COLO829 (cell line): ENCODE data around the gene GPX8.

Experiments
- DNase-seq: peaks from one replicate; pipeline ENCODE4 v3.0.0; 2012; ENCODE audit warnings: low spot score

GPX8 gene, protein sequence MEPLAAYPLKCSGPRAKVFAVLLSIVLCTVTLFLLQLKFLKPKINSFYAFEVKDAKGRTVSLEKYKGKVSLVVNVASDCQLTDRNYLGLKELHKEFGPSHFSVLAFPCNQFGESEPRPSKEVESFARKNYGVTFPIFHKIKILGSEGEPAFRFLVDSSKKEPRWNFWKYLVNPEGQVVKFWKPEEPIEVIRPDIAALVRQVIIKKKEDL

DNA sequence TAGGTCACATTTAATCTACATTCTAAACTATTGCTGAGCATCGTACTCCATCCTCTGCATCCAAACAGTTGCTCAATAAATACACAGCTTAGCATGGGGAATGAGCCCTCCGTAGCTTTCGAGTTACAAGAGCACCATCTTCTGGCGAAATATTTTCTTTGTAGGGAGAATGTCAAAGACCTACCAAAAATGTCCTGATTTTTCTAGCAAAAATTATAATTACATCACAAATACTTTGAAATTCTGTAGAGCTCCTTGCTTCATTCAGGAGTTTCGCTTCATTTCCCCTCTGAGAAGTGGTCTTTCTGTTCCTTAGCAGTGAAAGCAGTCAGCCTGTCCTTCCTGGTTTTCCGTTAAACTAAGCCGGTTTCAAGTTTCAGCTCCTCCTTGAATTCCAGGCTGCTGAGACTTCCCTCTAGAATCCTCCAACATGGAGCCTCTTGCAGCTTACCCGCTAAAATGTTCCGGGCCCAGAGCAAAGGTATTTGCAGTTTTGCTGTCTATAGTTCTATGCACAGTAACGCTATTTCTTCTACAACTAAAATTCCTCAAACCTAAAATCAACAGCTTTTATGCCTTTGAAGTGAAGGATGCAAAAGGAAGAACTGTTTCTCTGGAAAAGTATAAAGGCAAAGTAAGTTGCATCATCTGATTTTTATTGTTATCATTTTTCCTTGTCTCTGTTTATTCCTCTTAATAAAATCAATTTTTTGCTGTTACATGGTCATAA is at the start of gene GPX8:
Gene GPX8 (plus strand): TSS at position 409 of the 730 bp plus-strand sequence. CDS start 22 bp downstream, at position 431.
- peak; percentile 67 for DNase-seq

DNA sequence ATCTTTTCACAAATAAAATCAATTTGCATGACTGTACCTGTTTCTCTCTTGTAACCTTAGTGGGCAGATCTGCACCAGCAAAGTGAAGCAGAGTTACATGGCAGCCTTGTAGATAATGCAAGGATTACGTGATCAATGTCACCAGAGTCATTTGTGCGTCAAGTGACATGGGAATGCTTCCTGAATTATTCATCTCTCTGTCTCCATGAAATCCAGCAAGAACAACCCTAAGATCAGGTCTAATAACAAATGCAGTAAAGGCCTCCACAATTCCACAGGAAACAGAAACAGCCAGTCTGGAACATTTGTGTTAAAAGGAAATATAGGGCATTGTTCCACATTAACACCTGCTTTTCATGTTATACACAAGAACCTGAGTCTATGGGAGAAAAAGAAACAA is 49.8 kb upstream of the GPX8 start:
- DNase-seq: no peak

DNA sequence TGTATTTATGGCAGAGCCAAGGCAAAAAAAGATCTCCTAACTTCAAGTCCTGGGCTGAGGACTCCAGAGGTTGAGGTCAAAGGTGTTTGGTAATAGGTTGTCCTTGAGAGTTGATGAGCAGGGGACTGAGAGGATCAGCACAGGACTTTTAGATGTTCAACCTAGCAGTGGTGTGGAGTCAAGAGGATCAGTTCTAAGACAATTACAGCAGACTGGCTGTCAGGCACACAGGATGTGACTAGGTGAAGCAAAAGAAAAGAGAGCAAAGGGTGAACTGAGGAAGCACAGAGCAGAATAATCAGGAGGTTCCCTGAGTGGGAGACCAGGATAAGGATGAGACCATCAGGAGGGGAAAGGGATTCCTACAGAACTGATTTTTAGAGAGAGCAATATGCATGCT is 46.6 kb upstream of the GPX8 start:
- DNase-seq: no peak

DNA sequence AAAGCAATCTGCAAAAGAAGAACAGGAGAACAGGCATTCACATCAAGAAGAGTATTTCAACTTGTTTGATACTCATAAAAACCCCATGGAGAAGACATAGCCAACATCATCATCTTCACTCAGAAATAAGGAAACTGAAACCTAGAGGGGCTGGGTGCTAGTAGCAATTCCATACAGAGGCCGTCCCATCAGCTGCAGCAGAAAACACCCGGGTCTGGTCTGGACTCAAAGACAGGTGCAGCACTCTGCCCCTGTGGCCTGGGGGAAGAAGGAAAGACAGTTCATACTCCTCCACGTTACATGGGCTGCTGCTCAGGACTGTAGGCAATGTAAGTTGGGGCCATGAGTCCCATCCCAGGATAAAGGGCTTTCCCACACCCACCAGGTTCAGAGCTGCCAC is 45.9 kb upstream of the GPX8 start:
- no peak for DNase-seq

DNA sequence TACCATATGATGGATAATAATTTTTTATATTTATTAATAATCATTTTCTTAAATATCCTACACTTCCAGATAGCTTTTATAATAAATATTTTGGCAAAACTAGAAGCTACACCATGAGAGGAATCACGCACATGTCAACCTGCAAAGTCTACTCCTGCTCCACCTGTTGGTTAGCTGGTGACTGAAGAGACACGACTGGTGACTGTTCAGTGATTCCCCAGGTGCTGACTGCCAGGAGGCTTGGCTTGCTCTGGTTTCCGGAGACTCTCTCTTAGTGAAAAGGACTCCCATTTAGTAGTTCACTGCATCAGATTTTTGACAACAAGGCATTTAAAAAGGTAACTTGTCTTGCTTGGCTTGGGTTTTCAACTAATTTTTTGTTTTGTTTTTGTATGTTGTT is 36.6 kb upstream of the GPX8 start:
- DNase-seq: no peak

DNA sequence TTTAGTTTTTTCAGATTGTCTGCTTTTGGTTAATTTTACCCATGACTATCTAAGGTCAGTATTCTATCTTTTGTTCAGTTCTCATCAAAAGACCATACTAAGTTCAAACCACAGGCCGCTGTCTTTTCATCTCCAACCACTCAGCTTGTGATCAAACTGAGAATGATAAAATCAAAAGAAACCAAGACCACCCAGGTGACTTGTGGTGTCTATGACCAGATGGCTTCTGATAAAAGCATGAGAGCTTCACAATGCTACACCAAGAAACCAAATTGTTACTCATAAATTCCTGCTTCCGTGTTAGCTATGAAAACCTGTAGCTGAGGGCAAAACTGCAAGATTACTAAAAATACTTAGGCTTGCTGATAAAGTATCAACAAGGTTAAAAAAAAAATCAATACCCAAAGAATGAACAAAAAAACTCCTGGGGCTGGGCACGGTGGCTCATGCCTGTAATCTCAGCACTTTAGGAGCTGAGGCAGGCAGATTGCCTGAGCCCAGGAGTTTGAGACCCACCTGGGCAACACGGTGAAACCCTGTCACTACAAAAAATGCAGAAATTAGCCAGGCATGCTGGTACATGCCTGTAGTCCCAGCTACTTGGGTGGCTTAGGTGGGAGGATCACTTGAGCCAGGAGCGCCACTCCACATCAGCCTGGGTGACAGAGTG is 25.8 kb upstream of the GPX8 start:
- no peak for DNase-seq

DNA sequence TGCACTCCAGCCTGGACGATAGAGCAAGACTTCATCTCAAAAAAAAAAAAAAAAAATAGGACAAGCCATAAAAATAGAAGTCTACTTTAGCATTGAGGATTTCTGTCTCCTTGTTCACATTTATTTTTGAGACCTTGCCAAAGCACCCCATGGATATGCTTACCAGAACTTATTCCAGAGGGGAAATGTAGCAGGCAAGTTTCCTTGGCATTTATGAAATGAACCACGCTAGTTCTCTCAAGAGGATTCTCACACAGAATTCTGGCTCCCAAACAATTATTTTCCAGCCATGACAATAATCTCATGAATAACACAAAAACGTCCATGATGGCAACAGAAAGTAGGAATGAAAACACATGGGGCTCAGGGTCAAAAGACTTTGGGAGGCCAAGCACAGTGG is 23.4 kb upstream of the GPX8 start:
- DNase-seq: no peak

DNA sequence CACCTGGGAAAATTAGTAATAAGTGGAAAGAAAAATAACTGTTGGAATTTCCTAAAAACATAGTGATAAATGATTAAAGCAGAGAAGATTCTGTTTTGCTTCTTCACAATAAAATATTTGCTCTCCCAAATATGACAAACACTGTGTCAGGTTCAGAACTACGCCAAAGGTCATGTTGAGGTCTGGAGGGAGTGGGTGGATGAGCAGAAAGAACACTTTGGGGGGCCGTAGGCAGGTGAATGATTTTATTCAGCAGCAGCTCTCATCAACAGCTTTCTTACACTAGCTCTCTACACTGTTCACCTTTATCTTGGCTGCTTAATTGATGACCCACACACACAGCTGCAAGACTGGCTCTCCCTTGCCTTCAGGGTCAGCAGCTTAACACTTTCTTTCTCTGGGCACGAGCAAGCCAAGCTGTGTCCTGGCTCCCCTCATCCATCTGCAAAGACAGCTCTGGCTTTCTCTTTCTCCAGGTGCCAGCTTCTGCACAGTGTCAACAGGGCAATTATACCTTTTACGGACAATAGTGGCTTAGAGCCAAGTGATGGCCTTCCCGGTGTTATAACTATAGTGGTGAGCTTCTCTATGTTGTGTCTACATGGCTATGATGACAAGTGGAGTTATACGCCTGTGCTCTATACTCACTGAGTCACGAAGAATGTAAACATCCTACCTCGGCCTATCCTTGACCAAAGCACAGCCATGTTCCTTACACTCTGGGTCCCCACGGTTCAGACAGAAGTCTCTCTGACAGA is 18.9 kb upstream of the GPX8 start:
- no peak for DNase-seq

DNA sequence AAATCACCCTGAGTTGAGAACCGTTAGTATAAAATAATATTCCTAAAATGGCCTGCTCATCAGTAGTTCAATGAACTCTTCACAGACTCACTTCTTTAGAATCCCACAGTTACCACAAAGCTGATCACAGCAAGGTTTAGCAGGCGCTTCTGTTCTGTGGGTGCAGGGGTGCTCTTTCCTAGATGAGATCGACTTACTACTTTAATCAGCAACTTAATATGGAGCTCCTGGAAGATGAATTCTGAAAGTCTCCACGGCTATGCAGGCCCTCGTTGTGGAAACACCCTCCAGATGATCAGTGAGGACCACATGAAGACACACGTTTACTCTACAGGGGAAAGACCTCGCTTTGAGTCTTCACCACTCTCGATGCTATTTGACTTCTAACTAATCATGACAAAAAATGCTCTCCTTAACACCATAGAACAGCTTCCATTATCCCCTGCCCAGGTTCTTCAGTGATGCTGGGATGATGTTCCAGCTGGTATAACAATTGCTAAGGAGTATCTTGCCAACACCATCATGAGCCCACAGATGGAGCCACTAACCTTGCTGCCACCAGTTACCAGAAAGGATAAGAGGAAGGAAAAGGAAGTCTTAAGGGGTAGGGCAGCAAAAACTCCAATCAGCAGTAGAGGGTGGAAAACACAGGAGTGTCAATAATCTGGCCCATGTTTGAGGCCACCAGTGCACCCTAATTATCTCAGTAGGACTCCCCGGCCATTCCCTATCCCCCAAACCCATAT is 17.9 kb upstream of the GPX8 start:
- no peak for DNase-seq

DNA sequence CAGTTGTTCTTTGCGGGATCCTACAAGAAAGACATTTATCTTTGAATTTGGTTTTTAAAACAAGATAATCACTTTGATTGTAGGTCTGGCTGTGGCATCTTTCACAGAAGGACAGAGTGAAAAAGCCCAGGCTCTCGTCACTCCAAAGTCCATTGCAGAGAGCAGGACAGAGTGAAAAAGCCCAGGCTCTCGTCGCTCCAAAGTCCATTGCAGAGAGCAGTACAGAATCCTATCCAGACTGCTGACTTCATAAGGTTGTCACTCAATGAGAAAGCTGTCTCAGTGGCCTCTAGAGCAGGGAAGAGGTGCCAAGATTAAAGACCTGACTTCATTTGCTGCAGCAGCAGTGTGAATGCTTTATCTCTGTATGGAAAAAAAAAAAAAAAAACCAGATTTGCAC is 16.3 kb upstream of the GPX8 start:
- DNase-seq: no peak

DNA sequence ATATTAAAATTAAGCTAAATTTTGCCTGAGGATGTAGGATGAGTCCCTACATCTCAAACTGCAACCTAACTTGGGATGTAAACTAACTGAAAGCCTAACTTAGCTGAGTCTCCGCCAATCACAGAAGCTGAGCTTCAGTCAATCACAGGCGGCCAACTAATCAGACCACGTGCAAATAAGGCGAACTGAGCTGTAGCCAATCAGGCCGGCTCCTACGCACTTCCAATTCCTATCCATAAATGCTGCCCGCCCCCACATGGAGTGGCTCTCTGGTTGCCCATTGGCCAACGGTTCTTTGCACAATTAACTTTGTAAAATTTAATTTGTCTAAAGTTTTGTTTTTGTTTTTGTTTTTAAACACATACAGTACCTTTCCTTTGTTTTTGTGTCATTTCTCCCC is 13.9 kb upstream of the GPX8 start:
- DNase-seq: no peak

DNA sequence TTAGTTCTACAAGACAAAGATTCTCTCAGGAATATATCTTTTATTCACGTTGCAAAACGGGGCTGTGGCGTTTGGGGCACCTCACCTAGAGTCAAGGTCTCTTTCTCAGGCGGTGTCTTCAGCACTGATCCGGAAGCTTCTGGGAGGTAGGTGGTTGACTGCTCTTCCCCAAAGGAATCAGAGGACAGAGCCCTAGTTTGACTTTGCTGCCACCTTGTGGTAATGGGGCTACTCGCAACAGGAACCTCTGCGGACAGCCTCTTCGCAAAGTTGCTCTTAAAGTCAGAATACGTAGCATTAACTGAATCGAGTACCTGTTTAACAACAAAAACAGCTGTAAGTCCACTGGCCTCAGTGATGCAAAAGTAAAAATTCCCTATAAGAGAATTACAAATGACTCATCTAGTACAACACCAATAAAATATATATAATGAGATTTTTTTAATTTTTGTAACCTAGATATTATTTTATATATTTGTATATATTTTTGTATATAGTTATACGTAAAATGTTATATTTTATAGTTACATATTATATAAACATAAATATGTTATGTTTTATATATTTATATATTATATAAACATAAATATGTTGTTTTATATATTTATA is 13.3 kb upstream of the GPX8 start:
- peak; percentile 50 for DNase-seq

DNA sequence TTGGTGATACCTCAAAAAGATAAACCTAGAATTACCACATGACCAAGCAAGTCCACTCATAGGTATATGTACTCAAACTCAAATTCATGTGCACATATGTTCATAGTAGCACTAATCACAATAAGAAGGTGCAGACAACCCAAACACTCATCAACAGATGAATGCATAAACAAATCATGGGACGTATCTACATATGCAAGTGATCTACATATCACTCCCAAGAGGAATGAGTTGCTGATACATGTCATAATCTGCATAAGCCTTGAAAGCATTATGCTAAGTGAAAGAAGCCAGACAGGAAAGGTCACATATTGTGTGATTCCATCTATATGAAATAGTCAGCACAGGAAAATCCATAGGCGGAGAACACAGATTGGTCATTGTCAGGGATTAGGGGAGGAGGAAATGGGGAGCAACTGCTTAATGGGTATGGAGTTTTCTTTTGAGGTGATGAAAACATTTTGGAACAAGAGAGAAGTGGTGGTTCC is 10.6 kb upstream of the GPX8 start:
- DNase-seq: no peak

DNA sequence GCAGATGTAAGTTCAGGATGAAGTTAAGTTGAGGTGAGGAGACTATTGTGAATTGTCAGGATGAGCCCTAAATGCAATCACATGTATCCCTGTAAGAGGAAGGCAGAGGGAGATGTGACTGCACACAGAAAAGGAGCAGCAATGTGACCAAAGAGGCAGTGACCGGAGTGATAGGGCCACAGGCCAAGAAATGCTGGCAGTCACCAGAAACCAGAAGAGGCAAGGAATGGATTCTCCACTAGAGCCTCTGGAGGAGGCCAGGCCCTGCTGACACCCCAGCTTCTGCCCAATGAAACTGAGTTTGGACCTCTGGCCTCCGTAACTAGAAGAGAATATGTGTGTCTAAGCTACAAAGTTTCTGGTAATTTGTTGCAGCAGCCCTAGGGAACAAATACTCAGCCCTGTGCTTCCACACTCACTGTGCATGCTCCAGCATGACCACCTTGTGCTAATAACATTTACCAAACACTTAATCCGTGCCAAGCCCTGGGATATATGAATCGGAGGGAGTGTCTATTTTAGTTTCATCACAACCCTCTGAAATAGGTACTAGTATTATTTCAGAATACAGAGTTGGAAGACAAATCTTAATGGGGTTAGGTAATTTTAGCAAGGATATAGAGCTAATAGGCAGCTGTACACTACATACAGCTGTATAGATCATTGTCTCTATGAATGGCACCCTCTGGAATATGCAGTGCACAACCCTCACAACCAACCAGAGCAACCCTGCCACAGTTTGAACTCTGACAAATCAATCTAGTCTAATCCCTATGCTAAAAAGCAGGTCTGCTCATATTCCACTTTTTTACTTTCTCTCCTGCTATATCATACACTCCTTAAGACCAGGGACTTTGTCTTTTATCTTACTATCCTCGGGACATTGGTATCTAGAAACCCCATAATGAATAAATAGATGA is 7.8 kb upstream of the GPX8 start:
- no peak for DNase-seq

DNA sequence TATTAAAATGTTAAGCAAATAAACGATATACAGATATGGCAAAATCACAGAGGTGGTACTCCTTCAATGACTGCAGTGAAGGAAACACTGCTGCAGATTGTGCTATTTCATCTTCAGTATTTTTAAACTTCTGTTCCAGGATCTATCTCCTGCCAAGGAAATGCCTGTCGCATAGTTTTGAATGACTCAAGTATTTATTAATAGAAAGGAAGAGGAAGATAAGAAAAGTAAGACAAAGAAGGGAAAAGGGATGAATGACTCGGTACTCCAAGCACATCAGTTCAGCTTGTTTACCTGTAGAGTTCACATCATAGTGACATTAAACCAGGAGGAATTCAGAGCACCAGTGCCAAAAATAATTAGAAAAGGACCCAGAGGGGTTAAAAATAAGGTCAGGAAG is 5.1 kb upstream of the GPX8 start:
- DNase-seq: peak; percentile 13

DNA sequence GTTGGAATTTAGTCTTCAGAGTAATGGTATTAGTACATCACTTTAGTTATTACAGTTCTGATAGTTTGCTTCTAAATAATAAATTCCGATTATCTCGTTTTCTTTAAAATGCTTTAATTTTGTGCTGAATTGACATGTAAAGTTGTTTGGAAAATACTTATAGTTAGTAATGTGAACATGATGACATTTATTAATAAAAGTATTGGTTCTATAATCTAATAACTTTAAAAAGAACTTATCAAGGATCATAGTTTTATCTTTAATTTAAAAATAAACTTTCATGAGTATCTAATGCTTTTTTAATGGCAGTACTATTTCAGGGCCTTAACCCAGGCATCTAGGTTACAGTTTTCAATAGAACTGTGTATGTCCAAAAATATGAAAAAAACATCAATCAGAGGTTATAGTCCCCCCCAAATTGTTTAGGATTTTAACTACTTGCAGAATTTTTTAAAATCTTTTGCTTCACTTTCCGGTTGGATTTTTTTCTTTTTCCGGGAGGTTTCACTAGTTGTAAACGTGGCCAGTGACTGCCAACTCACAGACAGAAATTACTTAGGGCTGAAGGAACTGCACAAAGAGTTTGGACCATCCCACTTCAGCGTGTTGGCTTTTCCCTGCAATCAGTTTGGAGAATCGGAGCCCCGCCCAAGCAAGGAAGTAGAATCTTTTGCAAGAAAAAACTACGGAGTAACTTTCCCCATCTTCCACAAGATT is 680 bp downstream of the GPX8 start:
- DNase-seq: peak; percentile 72

DNA sequence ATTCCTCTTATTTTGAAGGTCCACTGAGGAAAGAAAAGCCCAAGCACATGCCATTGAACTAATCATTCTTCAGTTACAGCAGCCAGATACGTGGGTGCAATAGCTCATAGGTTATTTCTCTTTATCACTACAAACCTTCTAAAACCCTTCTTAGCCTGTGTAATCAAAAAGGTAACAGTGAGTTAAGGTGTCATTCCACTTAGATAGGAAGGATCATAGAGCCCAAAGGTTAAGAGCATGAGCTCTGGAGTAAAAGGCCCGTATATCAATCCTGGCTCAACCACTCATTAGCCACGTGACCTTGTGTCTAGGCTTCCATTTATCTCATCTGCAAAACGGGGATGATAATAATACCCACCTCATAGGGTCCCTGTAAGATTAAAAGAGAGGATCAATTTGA is 2.7 kb downstream of the GPX8 start:
- DNase-seq: no peak

DNA sequence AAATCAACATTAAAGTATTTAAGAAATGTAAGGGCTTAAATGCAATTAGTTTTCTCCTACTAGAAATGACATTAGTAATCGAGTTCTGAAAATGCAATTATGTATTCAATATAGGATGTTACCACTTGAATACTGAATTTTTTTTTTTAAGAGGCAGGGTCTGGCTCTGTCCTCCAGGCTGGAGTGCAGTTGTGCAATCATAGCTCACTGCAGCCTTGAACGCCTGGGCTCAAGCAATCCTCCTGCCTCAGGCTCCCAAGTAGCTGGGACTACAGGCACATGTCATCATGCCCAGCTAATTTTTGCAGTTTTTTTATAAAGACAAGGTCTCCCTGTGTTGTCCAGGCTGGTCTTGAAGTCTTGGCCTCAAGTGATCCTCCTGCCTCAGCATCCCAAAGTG is 11.5 kb downstream of the GPX8 start:
- DNase-seq: no peak

DNA sequence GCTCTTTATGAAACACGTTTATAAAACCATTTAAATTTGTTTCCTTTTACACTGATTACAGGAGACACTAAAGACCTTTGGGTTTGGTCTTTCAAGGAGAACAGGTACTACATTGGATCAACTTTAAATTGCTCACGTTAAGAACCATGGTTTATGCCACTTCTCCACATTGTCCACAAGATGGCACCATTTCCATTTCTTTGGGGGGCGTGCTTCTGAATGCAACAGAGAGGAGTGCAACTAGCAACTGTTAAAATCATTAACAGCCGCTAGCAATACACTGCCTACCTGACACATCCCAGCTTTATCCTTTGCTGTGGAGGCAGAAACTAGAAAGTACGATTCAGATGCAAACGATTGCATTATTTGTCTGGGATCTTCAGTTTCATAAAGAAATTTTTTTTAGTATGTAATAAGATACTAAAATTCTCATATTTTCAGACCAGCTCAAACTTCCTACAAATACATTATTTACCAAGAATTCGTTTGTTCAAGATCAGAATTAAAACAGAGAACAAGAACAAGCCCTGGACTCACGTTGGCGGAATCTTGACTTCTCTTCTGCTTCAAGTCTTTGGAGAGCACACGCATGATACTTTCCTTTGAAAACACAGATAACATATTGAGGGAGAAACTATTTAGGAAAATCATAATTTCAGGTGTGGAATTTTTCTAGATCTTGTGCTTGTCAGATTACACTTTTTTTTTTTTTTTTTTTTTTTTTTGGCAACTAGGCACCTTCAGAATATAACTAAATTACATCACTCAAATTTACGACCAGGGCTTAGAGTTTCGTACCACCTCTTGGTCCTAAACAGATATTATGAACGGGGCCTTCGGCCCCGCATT is 12.3 kb downstream of the GPX8 start:
- DNase-seq: peak; percentile 66
